Epithelial cell of prostate (primary cell): Measurements from ENCODE around the gene RASL11B.

ENCODE experiments used
- DNase-seq: peaks from one replicate; pipeline ENCODE4 v3.0.0-alpha.2; 2011; ENCODE audit warnings: low read depth, low spot score
- H3K27ac ChIP-seq: fragments of 450-650 bp; 2 replicates; pipeline ENCODE4 v1.5.1; 2017; ENCODE audit warnings: mild to moderate bottlenecking

The RASL11B gene

GRCh38 chr4:52842792-52843191 is 19.3 kb upstream of the RASL11B start:
- H3K27ac ChIP-seq = no peak overlapping the region
- DNase-seq = no peak

DNA sequence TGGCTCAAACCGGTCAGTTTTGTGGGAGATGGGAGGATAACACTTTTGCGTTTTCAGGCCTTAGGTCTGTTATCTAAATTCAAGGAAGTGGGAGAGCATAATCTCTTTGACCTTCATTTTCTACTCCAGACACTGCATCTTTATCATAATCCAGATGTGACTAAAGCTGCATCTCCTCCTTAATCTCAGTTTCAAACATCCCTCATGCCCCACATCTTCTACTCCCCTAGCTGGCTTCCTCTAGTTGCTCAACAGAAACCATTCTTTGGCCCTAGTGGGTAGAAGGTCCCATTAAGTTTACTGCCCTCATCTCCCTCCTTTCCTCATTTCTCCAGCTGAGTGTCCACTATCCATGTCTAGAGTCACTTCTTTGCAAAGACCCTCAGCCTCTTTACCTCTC is 18.8 kb upstream of the RASL11B start:
- H3K27ac ChIP-seq = no peak overlapping the region
- DNase-seq = no peak

- no peak for DNase-seq
- no peak overlapping the region for H3K27ac ChIP-seq
Observed at GRCh38 chr4:52843958-52844357, 18.2 kb upstream of the RASL11B start.

- H3K27ac ChIP-seq = no peak overlapping the region
- no peak for DNase-seq
Observed at GRCh38 chr4:52844596-52844995, 17.5 kb upstream of the RASL11B start.

GRCh38 chr4:52846502-52846901 is 15.6 kb upstream of the RASL11B start:
- no peak overlapping the region for H3K27ac ChIP-seq
- DNase-seq = no peak

DNA sequence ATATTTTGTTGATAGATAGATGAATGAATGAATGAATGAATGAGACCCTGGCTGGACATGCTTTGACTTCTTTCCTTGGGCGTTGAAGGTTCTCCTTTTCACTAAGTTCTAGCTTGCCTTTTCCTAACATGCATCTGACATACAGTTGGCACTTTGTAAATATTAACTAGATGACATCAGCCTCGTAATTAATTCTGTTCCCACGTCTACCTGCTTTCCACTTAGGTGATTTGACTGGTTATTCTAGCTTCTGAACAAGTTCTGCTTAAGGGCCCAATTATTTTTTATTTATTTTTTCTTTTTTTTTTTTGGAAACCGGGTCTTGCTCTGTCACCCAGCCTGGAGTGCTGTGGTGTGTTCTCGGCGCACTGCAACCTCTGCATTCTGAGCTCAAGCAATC is 13.9 kb upstream of the RASL11B start:
- no peak for DNase-seq
- no peak overlapping the region for H3K27ac ChIP-seq

DNA sequence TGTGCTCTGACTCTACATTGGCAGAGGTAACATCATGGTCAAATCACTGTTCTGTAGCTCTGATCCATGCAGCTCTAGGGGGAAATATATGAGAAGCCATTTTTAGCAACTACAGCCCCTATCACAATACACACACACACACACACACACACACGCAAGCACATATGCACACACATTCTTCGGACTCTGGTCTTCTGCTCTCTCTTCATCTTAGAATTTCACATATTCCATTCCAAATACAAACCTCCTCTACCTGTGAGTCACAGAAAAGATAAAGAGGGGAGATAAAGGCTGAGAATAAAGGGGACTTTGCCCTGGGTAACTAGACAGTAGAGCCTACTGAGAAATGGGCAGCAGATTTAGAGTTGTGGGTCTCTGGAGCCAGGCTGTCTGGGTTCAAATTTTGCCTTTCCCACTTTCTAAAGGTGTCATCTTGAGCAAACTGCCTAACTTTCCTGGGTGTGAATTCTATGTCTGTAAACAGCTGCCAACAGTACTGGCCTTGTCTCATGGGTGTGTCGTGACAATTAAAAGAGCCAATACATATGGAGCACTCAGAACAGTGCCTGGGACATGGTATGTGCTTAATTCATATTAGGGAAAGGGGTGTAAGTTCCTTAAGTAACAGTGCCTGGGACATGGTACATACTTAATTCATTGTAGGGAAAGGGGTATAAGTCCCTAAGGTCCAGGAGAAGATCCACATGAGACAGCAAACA is 11.6 kb upstream of the RASL11B start:
- no peak overlapping the region for H3K27ac ChIP-seq
- DNase-seq = no peak

GRCh38 chr4:52852041-52852440 is 10.1 kb upstream of the RASL11B start:
- H3K27ac ChIP-seq = no peak overlapping the region
- no peak for DNase-seq

- DNase-seq = no peak
- no peak overlapping the region for H3K27ac ChIP-seq
Observed at GRCh38 chr4:52852711-52853110, 9.4 kb upstream of the RASL11B start.

- no peak for DNase-seq
- H3K27ac ChIP-seq = no peak overlapping the region
Observed at GRCh38 chr4:52853351-52853750, 8.8 kb upstream of the RASL11B start.

DNA sequence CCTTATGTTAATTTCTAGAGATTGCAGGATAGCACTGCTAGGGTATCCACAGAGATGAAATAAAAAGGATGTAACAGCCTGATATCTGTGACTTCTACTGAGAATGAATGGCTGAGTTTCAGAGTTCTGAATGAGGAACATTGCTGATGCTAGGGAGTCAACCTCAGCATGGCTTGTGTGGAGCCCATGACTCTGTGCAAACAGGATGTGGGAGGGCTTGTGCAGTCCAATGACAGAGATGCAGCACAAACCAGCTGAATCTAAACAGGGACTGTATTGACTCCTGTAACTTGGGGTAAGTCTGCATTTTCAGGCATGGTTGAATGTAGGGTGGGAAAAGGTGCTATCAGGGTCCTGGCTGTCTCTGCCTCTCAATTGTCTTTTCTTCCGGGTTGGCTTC is 5.3 kb upstream of the RASL11B start:
- DNase-seq = no peak
- H3K27ac ChIP-seq = no peak overlapping the region

DNA sequence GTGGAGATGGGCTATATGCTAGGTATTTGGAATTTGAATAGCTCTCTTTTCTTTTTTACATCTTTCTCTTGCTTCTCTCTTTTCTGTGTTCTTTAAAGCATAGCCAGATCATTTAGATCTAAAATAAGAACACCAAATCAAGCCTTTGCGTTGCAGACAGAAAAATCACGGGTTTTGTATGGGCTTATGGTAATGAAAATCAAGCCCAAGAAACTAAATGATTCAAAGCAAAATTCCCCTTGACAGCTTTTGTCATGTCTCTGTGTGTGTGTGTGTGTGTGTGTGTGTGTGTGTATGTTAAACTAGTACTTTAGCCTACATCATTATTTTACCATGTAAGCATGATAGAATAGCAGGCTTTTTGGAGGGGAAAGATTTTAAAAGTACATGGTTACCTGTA is 1.8 kb upstream of the RASL11B start:
- no peak overlapping the region for H3K27ac ChIP-seq
- DNase-seq = no peak

DNA sequence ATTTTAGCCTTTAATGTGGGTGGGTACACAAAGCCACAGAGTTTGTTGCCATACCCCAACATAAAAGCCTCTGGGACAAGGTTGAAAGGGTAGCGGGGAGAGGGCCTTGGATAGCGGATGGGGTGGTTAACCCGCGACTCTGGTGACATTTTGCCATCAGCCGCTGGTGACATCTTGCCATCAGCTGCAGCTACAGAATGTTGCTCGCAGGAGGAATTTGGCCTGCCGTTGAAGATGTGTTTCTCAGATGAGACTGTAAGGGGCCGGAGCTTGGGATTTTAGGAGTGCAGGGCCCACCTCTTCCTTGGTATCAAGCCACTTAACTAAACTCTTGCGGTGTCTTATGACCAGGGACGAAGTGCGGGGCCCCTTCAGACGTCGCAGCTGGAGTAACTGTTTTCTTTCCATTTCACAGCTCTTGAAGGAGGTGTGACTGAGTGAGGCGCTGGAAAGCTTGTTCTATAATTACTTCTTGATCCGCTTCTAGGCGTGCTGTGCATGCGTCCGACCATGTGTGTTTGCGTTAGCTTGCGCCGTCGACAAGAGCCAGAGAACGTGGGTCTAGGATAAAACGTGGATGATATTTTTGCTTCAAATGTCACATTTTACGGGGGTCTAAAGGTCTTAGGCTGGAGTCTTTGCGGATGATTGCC is 820 bp upstream of the RASL11B start:
- no peak overlapping the region for H3K27ac ChIP-seq

DNA sequence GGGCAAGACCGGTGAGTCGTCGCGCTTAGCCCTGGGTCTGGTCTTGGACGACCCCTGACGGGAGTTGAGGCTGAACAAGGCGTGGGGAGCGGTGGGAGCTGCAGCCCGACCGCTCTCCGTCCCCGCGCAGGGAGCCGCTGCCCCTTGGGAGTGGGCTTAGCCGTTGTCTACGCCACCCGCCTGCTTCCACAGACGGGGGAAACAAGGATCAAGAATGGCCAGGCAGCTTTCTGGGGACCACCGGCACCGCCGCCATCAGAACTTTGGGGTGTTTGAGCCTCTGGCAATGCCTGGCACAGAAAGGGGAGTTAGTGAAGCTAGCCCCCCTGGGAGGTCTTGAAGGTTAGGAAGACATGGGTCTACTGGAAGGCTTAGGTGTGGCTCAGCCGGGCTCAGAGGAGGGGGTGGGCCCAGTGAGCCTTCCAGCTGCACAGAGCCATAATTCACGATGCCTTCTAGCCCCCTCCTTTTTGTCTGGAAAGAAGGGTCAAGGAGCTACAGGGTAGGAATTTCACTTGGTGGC is 583 bp downstream of the RASL11B start:
- no peak for DNase-seq
- no peak overlapping the region for H3K27ac ChIP-seq

More for the DNA sequence above, 820 bp upstream of the RASL11B start:
- no peak for DNase-seq

- no peak for DNase-seq
- H3K27ac ChIP-seq = no peak overlapping the region
Observed at GRCh38 chr4:52863324-52863723, 1.2 kb downstream of the RASL11B start.

DNA sequence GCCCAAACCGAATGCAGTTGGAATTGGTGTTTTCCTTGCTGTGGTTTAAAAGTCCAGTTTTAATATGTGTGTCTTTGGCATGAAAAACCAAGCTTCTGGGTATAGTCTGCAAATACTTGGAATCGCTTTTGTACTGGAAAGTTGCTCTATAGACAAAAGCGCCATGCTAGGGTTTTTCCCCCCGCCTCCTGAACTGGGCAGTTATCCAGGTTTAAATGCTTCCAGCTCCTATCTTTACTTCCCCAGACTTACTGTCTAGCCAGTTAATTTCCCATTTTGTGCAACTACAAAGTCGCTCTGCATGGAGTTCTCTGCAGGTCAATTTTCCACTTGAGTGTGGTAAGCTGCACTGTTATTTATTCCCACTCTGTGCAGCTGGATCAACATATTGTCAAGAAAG is 2.7 kb downstream of the RASL11B start:
- H3K27ac ChIP-seq = no peak overlapping the region
- no peak for DNase-seq

DNA sequence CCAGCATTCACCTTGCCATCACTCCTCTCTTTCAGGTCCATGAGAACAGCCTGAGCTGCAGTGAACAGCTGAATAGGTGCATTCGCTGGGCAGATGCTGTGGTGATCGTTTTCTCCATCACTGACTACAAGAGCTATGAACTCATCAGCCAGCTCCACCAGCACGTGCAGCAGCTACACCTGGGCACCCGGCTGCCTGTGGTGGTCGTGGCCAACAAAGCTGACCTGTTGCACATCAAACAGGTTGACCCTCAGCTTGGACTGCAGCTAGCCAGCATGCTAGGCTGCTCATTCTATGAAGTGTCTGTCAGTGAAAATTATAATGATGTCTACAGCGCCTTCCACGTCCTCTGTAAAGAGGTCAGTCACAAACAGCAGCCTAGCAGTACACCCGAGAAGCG is 3.2 kb downstream of the RASL11B start:
- DNase-seq = no peak
- no peak overlapping the region for H3K27ac ChIP-seq

DNA sequence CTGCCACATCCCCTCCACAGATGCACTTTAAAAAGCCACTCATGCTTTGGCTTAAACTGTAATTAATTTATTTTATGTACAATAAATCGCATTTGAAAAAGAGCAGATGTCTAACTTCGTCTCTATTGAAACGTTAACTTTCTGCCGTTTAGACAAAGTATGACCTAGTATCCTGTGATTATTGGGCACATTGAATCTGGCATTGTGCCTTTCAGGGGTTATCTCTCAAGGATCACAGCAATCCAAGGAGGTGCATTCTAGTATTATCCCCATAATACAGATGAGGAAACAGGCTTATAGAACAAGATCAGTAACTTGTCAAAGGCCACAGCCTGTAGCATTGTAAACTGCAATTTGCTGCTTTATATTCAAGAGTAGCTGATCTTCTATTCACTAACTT is 4.6 kb downstream of the RASL11B start:
- no peak for DNase-seq

GRCh38 chr4:52867163-52867562 is 5.0 kb downstream of the RASL11B start:
- no peak for DNase-seq
- H3K27ac ChIP-seq = no peak overlapping the region

More for the DNA sequence above, 4.6 kb downstream of the RASL11B start:
- H3K27ac ChIP-seq = no peak overlapping the region

- DNase-seq = no peak
Observed at GRCh38 chr4:52868133-52868532, 6.0 kb downstream of the RASL11B start.

DNA sequence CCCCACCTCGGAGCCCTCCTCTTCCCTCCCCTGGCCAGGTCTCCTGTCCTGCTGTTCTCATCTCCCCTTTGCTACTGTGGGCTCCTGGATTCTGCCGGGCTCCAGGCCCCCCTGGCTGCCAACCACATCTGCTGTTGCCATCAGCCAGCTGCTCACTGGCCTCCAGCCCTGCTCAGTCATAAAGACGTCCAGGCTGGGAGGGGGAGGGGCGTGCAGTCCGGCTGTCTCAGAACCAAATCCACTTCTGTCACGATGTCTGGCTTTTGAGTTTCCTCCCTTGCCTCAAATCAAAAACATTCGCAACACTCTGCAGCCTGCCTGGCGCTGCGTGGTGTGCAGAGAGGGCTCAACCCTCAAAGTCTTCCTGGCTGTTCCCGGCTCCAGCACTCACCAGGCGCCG is 7.1 kb downstream of the RASL11B start:
- no peak overlapping the region for H3K27ac ChIP-seq
- no peak for DNase-seq

More at GRCh38 chr4:52868133-52868532, 6.0 kb downstream of the RASL11B start:
- H3K27ac ChIP-seq = no peak overlapping the region

GRCh38 chr4:52869656-52870055 is 7.5 kb downstream of the RASL11B start:
- DNase-seq = no peak
- no peak overlapping the region for H3K27ac ChIP-seq
